Calu3 (cell line): ENCODE results near the gene DHRS13. TPM values are rescaled to one million over a fixed set of nuclear protein-coding genes. Genes with fewer than 3 reads are reported as not detected.
"Not testable (repeated sequence)": the region's sequence is repeated elsewhere in the genome, so short reads cannot be mapped to it uniquely, and the experiment has no call there.

Experiments used
- BruUV-seq: library from RNA; stranded (reverse); fragments of 400-500 nt; replicated peaks from 2 replicates; lab custom pipeline; 2021; lab: Mats Ljungman, UMichigan
- CTCF ChIA-PET: fragments of 300-600 bp; sonication (Branson Sonifier 250); formaldehyde crosslinking; loops from one replicate; lab custom pipeline; 2022; ENCODE audit warnings: antibody characterized with exemption; lab: Charles Lee
- DNase-seq: peaks from one replicate; pipeline ENCODE4 v3.0.0; 2022
- H3K27ac Mint-ChIP-seq: one replicate; pipeline ENCODE4 v1.8.0; 2022; ENCODE audit warnings: mixed read lengths; ENCODE audit not compliant: unreplicated experiment
- H3K27me3 Mint-ChIP-seq: one replicate; pipeline ENCODE4 v1.8.0; 2022; ENCODE audit warnings: mixed read lengths; ENCODE audit not compliant: unreplicated experiment
- H3K36me3 Mint-ChIP-seq: one replicate; pipeline ENCODE4 v1.8.0; 2022; ENCODE audit warnings: mild to moderate bottlenecking, moderate library complexity, mixed read lengths; ENCODE audit not compliant: insufficient read depth, unreplicated experiment
- H3K4me1 Mint-ChIP-seq: one replicate; pipeline ENCODE4 v1.8.0; 2022; ENCODE audit warnings: mild to moderate bottlenecking, low read depth, mixed read lengths; ENCODE audit not compliant: unreplicated experiment
- H3K4me3 Mint-ChIP-seq: one replicate; pipeline ENCODE4 v1.8.0; 2022; ENCODE audit warnings: mild to moderate bottlenecking, low read depth, moderate library complexity, mixed read lengths; ENCODE audit not compliant: unreplicated experiment
- H3K9me3 Mint-ChIP-seq: one replicate; pipeline ENCODE4 v1.8.0; 2022; ENCODE audit warnings: low read depth, mixed read lengths; ENCODE audit not compliant: unreplicated experiment
- CTCF ChIP-seq: fragments of 200-600 bp; IDR thresholded peaks from one replicate; pipeline ENCODE4 v1.8.0; 2022; ENCODE audit warnings: antibody characterized with exemption; ENCODE audit not compliant: unreplicated experiment
- intact Hi-C: fragments of 100-400 bp; cut with micrococcal nuclease; formaldehyde crosslinking; loops from one replicate; pipeline ENCODE4 v1.10.0; 2022; ENCODE audit not compliant: unreplicated experiment
- total RNA-seq: library from RNA; stranded (reverse); gene quantifications from 2 replicates; pipeline ENCODE4 v1.2.3, GENCODE V29; 2022

DHRS13 gene
- total RNA-seq, 1 experiment from 2014 or later = 23.2 TPM

DNA sequence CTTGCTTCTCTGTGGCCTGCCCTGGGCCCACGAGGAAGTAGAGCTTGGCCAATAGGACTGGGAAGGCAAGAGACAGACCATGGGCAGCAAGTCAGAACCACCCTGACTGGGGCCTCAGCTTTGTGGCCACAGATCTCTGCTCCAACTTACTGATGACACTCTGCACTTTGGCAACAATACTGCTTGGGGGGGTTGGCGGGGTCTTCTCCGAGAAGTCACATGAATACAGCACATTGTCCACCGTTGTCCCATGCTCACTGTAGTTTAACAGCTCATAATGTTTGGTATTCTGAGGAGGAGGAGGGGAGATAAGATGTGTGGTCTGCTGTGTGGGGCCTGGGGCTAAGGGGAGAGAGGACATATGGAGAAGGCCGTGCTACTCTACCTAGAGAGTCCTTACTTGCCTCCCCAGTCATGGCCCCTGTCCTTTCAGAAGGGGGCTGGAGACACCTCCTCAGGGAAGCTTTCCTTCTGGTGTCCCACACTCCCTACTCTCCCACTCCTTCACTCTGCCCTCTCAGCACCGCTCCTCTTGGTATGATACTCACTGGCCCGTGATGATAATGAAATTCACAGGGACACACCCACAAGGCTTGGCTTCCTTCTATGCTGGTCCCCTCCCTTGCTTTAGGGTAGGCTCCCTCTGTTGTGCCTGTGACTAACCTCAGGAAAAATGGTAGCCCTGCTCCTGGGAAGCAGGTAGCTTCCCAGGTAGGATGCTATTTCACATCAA lies 4.0 kb upstream of the DHRS13 start:
- CTCF ChIA-PET = no interaction called here
- no peak for TF ChIP-seq CTCF
- Mint-ChIP-seq H3K4me3 (no peak overlapping the region), H3K27ac (no peak overlapping the region), H3K9me3 (no peaks in the 10 kb centered on the region), H3K27me3 (no peaks in the 10 kb centered on the region), H3K36me3 (peaks cover 55% of the 10 kb centered on the region), H3K4me1 (peaks cover 17% of the 10 kb centered on the region)
- intact Hi-C loops = no loop called here
- BruUV-seq = no TSS peak
- DNase-seq = no peak

- DNase-seq = no peak
- CTCF ChIA-PET = no interaction called here
- intact Hi-C loops = no loop called here
- BruUV-seq = no TSS peak
- H3K9me3 Mint-ChIP-seq = no peaks in the 10 kb centered on the region
- H3K27me3 Mint-ChIP-seq = no peaks in the 10 kb centered on the region
- TF ChIP-seq CTCF = no peak
- peaks cover 52% of the 10 kb centered on the region for H3K36me3 Mint-ChIP-seq
- peaks cover 21% of the 10 kb centered on the region for H3K4me1 Mint-ChIP-seq
- no peak overlapping the region for H3K27ac Mint-ChIP-seq
- no peak overlapping the region for H3K4me3 Mint-ChIP-seq
Observed at GRCh38 chr17:28906276-28906675, 3.4 kb upstream of the DHRS13 start.

- peaks cover 52% of the 10 kb centered on the region for H3K36me3 Mint-ChIP-seq
- no peaks in the 10 kb centered on the region for H3K9me3 Mint-ChIP-seq
- no peak for TF ChIP-seq CTCF
- no peak overlapping the region for H3K27ac Mint-ChIP-seq
- CTCF ChIA-PET = interaction anchor here (0.7 kb wide), 1 partner anchor 32 kb away, joined by 3 read pairs; no protein-coding TSS in a partner anchor
- no TSS peak for BruUV-seq
- intact Hi-C loops = loop anchor here (5.0 kb wide), 1 partner anchor 142 kb away; no protein-coding TSS in a partner anchor
- H3K4me1 Mint-ChIP-seq = peaks cover 21% of the 10 kb centered on the region
- H3K27me3 Mint-ChIP-seq = no peaks in the 10 kb centered on the region
- H3K4me3 Mint-ChIP-seq = no peak overlapping the region
- DNase-seq = no peak
Observed at GRCh38 chr17:28904800-28905199, 1.9 kb upstream of the DHRS13 start.

GRCh38 chr17:28903546-28903841 lies 615 bp upstream of the DHRS13 start:
- CTCF ChIA-PET = interaction anchor here (0.7 to 0.9 kb wide), 2 partner anchors 29 to 139 kb away, joined by 3 to 5 read pairs; no protein-coding TSS in a partner anchor
- peaks cover 50% of the 10 kb centered on the region for H3K36me3 Mint-ChIP-seq
- not testable (repeated sequence) for H3K27me3 Mint-ChIP-seq, BruUV-seq, H3K9me3 Mint-ChIP-seq, H3K27ac Mint-ChIP-seq, DNase-seq
- peak overlapping the region; percentile 70 for H3K4me3 Mint-ChIP-seq
- H3K4me1 Mint-ChIP-seq = peaks cover 21% of the 10 kb centered on the region
- intact Hi-C loops = loop anchor here (5.0 kb wide), 1 partner anchor 141 kb away; no protein-coding TSS in a partner anchor
